ENCODE measurements around the gene BMP7.

Gene BMP7

DNA sequence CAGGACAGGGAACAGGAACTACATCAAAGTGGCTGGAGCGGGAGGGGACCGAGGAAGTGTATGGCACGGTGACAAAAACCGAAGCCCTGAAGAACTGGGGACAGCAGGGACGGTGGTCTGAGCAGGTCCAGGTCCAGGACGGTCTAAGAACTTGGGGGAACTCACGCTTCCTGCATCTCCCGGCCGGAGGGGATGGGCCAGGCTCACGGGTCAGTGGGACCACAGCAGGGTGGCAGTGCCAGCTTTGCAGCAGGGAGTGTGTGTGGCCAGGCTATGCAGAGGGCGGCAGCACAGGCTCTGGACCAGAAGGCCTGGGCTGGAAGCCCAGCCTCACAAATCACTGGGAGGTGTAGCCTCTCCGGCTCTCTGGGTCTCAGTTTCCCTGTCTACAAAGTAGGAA lies 123.8 kb downstream of the BMP7 start:
- H3K4me3 ChIP-seq (ENCODE audit: low read length), result no peak overlapping the region
- TF ChIP-seq, protein P1, sequence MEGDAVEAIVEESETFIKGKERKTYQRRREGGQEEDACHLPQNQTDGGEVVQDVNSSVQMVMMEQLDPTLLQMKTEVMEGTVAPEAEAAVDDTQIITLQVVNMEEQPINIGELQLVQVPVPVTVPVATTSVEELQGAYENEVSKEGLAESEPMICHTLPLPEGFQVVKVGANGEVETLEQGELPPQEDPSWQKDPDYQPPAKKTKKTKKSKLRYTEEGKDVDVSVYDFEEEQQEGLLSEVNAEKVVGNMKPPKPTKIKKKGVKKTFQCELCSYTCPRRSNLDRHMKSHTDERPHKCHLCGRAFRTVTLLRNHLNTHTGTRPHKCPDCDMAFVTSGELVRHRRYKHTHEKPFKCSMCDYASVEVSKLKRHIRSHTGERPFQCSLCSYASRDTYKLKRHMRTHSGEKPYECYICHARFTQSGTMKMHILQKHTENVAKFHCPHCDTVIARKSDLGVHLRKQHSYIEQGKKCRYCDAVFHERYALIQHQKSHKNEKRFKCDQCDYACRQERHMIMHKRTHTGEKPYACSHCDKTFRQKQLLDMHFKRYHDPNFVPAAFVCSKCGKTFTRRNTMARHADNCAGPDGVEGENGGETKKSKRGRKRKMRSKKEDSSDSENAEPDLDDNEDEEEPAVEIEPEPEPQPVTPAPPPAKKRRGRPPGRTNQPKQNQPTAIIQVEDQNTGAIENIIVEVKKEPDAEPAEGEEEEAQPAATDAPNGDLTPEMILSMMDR (conservative IDR thresholded peaks at IDR 0.05; ENCODE audit: low read depth, low read length), result no peak
- no peak for DNase-seq (ENCODE audit: low read depth)

DNA sequence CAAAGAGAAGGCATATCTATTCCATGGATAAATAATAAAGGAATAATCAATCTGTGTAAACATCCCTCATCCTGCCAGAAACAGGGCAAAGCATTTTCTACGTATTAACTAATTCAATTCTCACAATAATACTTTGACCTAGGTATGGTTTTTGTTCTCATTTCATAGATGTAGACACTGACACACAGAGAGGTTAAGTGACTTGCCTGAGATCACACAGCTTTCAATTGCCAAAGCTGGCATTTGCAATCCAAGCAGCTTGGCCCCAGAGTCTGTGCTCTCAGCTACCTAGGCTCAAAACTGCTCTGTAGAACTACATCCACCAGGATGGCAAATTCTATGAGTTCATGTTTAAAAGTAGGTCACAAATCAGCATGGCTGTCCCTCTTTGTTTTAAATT lies 124.9 kb downstream of the BMP7 start:
- TF ChIP-seq, protein P1 (conservative IDR thresholded peaks at IDR 0.05; ENCODE audit: low read depth, low read length), result no peak

DNA sequence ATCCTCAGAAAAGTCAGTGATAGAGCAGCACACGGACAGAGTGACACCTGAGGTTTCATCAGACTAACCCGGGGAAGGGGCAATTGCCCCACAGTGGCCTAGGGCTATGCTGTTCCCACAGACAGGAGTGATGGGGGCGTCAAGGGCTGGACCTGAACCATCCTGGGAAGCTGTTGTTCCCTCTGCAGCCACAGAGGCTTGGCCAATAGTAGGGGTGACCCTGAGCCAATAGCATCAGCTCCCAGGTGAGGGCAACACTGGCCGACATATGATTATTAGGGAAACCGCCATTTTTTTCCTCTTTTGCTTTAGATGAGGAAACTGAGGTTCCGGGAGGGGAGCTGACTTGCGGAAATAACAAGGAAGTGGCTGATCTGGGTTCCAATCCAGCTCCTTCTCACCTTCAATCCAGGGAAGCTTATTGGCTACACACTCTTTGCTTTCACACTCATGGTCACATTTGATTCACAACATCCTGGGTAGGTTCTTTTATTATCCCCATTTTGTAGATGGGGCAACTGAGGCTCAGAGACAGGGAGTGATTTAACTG lies 126.0 kb downstream of the BMP7 start:
- H3K4me3 ChIP-seq (ENCODE audit: low read length), result no peak overlapping the region
- TF ChIP-seq, protein P1 (conservative IDR thresholded peaks at IDR 0.05; ENCODE audit: low read depth, low read length), result no peak
- no peak for DNase-seq (ENCODE audit: low read depth)

More for the DNA sequence above, 124.9 kb downstream of the BMP7 start:
- no peak for DNase-seq (ENCODE audit: low read depth)
- H3K4me3 ChIP-seq (ENCODE audit: low read length), result no peak overlapping the region

DNA sequence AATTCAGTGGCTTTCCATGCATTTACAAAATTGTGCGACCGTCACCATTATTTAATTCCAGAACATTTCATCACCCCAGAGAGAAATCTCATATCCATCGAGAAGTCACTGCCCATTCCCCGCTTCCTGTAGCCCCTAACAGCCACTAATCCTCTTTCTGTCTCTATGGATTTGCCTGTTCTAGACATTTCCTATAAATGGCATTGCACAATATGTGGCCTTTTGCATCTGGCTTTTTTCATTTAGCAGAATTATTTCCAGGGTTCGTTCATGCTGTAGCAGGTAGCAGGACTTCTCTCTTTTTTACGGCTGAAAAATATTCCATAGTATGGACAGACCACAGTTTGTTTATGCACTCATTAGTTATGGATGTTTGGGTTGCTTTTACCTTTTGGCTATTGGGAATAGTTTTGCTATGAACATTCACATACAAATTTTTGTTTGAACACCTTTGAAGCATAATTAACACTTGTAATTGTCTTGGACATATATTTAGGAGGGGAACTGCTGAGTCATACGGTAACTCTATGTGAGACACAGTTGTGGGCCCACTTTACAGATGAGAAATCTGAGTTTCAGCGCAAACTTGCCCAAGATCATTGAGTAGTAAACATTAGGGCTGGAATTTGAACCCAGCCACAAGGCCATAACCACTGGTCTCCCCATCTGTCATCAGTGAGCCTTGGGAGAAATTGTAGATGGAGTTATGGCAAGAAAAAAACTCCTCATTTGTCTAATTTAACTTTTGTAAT lies 126.9 kb downstream of the BMP7 start:
- TF ChIP-seq, protein P1 (conservative IDR thresholded peaks at IDR 0.05; ENCODE audit: low read depth, low read length), result no peak
- no peak overlapping the region for H3K4me3 ChIP-seq (ENCODE audit: low read length)
- no peak for DNase-seq (ENCODE audit: low read depth)

DNA sequence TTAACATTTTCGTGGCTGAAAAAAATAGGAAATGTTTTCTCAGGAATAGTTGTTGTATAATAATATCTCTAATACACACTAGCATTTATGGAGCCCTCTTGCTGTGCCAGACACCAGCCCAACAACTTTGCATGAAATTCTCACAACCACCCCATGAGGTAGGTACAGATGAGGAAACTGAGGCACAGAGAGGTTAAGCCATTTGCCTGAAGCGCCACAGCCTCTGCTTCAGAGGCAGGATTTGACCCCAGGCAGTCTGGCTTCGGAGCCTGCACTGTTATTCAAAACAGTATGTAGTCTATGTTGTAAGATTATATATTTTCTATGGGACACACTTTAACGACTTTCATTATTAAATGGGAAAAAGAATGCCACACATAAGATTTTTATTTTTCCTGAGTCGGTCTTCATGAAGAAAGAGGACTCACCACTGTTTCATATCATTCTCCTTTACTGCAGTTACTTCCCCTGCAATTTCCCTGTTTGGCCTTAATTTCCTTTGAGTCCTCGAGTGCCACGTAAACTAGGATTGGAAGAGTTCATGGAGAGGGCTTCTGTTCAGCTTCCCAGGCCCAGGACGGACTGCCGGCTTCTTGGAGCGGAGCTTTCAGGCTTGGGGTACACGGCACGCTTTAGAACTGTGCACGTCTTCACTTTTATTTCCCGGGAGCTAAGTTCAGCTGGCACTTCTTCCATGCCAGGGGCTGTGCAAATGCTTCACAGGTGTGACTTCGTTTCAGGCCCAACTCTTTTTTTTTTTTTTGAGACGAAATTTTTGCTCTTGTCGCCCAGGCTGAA lies 128.0 kb downstream of the BMP7 start:
- no peak overlapping the region for H3K4me3 ChIP-seq (ENCODE audit: low read length)
- TF ChIP-seq, protein P1 (conservative IDR thresholded peaks at IDR 0.05; ENCODE audit: low read depth, low read length), result no peak
- DNase-seq (ENCODE audit: low read depth), result no peak

DNA sequence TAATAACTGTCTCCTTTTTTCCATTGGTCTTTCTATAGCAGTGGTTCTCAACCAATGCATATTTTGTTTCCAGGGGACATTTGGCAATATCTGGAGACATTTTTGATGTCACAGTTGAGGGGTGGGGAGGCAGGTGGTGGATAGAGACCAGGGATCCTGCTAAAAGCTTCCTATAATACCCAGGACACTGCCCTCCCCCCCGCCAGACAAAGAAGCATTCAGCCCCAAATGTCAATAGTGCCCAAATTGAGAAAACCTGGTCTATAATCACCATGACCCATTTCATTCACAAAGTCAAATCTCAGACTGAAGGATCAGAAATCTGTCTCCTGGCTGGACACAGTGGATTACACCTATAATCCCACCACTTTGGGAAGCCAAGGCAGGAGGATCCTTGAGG lies 128.8 kb downstream of the BMP7 start:
- TF ChIP-seq, protein P1 (conservative IDR thresholded peaks at IDR 0.05; ENCODE audit: low read depth, low read length), result no peak
- no peak overlapping the region for H3K4me3 ChIP-seq (ENCODE audit: low read length)
- no peak for DNase-seq (ENCODE audit: low read depth)

All from retinal pigment epithelial cell (primary cell).